K562 (cell line): ENCODE data around the gene MED16. TPM values are rescaled to one million over a fixed set of nuclear protein-coding genes. Genes with fewer than 3 reads are reported as not detected.

Experiments used
- CXXC5 ChIP-seq: fragments of 250-450 bp; sonication (Bioruptor Pico); IDR thresholded peaks from 2 replicates; pipeline ENCODE4 v1.8.0; 2022; ENCODE audit warnings: inconsistent platforms, mild to moderate bottlenecking, moderate library complexity
- DIDO1 ChIP-seq: fragments of 450-650 bp; IDR thresholded peaks from 2 replicates; pipeline ENCODE4 v1.6.1; 2016; ENCODE audit warnings: low read depth, missing biosample characterization, missing genetic modification characterization
- ELF1 ChIP-seq: fragments of 200-800 bp; sonication (Bioruptor generic); IDR thresholded peaks from 2 replicates; pipeline ENCODE4 v1.6.1; 2016; ENCODE audit warnings: missing genetic modification characterization, missing compliant biosample characterization
- FOXA3 ChIP-seq, 2 experiments: fragments of 450-650 bp in 1 of 2; sonication (generic) in 1 of 2; formaldehyde crosslinking; IDR thresholded peaks in 1 of 2; conservative IDR thresholded peaks in 1 of 2; 2 replicates each; pipeline versions ENCODE4 v1.4.0 to v1.8.0; 2020 to 2022; ENCODE audit warnings: mild to moderate bottlenecking in 2 of 2, missing genetic modification reagents in 1 of 2
- HMGN3 ChIP-seq: IDR thresholded peaks from 2 replicates; pipeline ENCODE4 v1.6.1; 2011; ENCODE audit warnings: borderline replicate concordance, low read depth, mild to moderate bottlenecking, mixed read lengths, low read length; ENCODE audit not compliant: insufficient read length; ENCODE audit errors: extremely low read depth
- ID3 ChIP-seq, 2 experiments: fragments of 250-450 bp in 1 of 2; fragments of 450-650 bp in 1 of 2; sonication (Bioruptor Pico) in 1 of 2; IDR thresholded peaks; 2 replicates each; pipeline versions ENCODE4 v1.6.1 to v1.8.0; 2016 to 2021; ENCODE audit warnings: mild to moderate bottlenecking in 2 of 2, moderate library complexity in 2 of 2, missing compliant biosample characterization in 1 of 2, missing genetic modification characterization in 1 of 2
- MAFF ChIP-seq: IDR thresholded peaks from 2 replicates; pipeline ENCODE4 v1.6.1; 2012; ENCODE audit warnings: low read length, improper control_type of control experiment
- MTA3 ChIP-seq: fragments of 450-650 bp; formaldehyde crosslinking; IDR thresholded peaks from 2 replicates; pipeline ENCODE4 v1.6.1; 2017; ENCODE audit warnings: mild to moderate bottlenecking, borderline replicate concordance
- NCOA1 ChIP-seq: fragments of 450-650 bp; IDR thresholded peaks from 2 replicates; pipeline ENCODE4 v1.6.1; 2016; ENCODE audit warnings: low read depth
- OTX1 ChIP-seq: fragments of 450-650 bp; formaldehyde crosslinking; IDR thresholded peaks from 2 replicates; pipeline ENCODE4 v1.4.0; 2022; ENCODE audit warnings: mild to moderate bottlenecking
- POLR2AphosphoS5 ChIP-seq: IDR thresholded peaks from 2 replicates; pipeline ENCODE4 v1.6.1; 2011; ENCODE audit warnings: mild to moderate bottlenecking, low read depth, low read length, moderate library complexity; ENCODE audit not compliant: control insufficient read depth, insufficient read depth
- USF1 ChIP-seq: sonication (generic); formaldehyde crosslinking; IDR thresholded peaks from 2 replicates; pipeline ENCODE4 v1.9.0; 2022; ENCODE audit warnings: mild to moderate bottlenecking, missing genetic modification reagents
- ZNF124 ChIP-seq: sonication (generic); formaldehyde crosslinking; IDR thresholded peaks from 2 replicates; pipeline ENCODE4 v1.8.1; 2022; ENCODE audit warnings: missing genetic modification reagents
- ZNF384 ChIP-seq: IDR thresholded peaks from 2 replicates; pipeline ENCODE4 v1.6.1; 2012; ENCODE audit warnings: low read depth, low read length, improper control_type of control experiment
- ZNF57 ChIP-seq: fragments of 450-650 bp; formaldehyde crosslinking; IDR thresholded peaks from 2 replicates; pipeline ENCODE4 v1.4.0; 2020; ENCODE audit warnings: mild to moderate bottlenecking, moderate library complexity
- polyA plus RNA-seq, 8 experiments: library from polyadenylated mRNA; depleted of rRNA in 4 of 8; stranded (reverse) in 5 of 8; unstranded in 3 of 8; fragments of >200 nt; fragmentation: Nextera tagmentation in 2 of 8; fragmentation: Illumina TruSeq in 1 of 8; extraction: Ambion mirVana in 2 of 8; extraction: Trizol in 1 of 8; gene quantifications; 2 replicates each; pipeline versions ENCODE4 v1.2.1 to v1.2.3, GENCODE V29; 2011 to 2014; ENCODE audit warnings: inconsistent platforms in 1 of 8, missing spikeins in 1 of 8
- total RNA-seq, 7 experiments: library from RNA; depleted of rRNA in 6 of 7; stranded (reverse); fragments of >200 nt in 6 of 7; fragmentation: Illumina TruSeq in 2 of 7; extraction: Trizol in 2 of 7; gene quantifications; 2 replicates each; pipeline versions ENCODE4 v1.2.1 to v1.2.3, GENCODE V29; 2011 to 2021; ENCODE audit warnings: low replicate concordance in 1 of 7
- TF ChIP-seq, protein P1 (sequence below): sonication (generic); formaldehyde crosslinking; IDR thresholded peaks from 2 replicates; pipeline ENCODE4 v1.9.0; 2022; ENCODE audit warnings: mild to moderate bottlenecking, missing genetic modification reagents
- TF ChIP-seq, protein P2 (sequence below): conservative IDR thresholded peaks from 2 replicates; pipeline ENCODE4 v1.6.1; 2011; ENCODE audit warnings: low read depth, mild to moderate bottlenecking, low read length; ENCODE audit not compliant: control insufficient read depth
- TF ChIP-seq, protein P3 (sequence below): fragments of 450-650 bp; IDR thresholded peaks from 2 replicates; pipeline ENCODE4 v1.6.1; 2014; ENCODE audit warnings: low read depth, mild to moderate bottlenecking, moderate library complexity, borderline replicate concordance
- TF ChIP-seq, protein P4 (sequence below), 2 experiments: fragments of 450-650 bp; conservative IDR thresholded peaks; 2 replicates each; pipeline ENCODE4 v1.6.1; 2017; ENCODE audit warnings: mild to moderate bottlenecking in 2 of 2, moderate library complexity in 2 of 2

Gene MED16
- total and polyA plus RNA-seq, 9 of the 15 experiments (the other 6 are each of a cell fraction or from before 2014, with no cell fraction given): 0.89 to 59.9 (median 8.6) TPM

DNA sequence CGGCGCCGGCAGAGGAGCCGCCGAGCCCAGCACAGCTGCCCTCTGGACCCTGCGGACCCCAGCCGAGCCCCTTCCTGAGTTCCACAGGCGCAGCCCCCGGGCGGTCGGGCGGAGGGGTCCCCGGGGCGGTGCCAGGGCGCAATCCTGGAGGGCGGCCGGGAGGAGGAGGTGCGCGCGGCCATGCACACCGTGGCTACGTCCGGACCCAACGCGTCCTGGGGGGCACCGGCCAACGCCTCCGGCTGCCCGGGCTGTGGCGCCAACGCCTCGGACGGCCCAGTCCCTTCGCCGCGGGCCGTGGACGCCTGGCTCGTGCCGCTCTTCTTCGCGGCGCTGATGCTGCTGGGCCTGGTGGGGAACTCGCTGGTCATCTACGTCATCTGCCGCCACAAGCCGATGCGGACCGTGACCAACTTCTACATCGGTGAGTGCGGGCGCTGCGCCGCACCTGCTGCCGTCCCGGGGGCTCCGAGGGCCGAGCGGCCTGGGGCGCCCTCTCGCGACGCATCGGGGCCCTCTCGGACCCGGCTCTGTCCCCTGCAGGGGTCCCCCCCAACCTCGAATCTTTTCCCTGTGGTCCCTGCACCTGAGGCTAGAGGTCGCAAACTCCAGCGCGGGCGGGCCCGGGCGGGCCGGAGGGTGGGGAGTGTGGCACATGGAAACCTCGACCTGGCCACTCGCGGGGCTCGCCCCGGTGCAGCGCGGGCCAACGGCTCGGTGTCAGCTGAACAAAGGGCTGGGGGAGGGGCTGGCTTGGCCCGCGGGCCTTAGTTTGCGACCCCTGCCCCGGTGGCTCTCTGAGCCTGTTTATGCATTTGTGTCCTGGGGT is 24.6 kb upstream of the MED16 start, which contains the start of gene KISS1R (continued):
- TF ChIP-seq ID3 (CRISPR knock-in tag; IDR thresholded peaks at IDR 0.05) (no peak), ID3 (tag; IDR thresholded peaks at IDR 0.05) (peak; percentile 93), ZNF124 (0 out of 2 replicates have a peak, but pooled peaks have one; percentile 36), USF1 (CRISPR knock-in tag) (no peak; the same call in 1 of the 2 replicates), NCOA1 (0 out of 2 replicates have a peak, but pooled peaks have one; percentile 12), FOXA3 (CRISPR knock-in tag; conservative IDR thresholded peaks at IDR 0.05 in 1 of 2, IDR thresholded peaks at IDR 0.05 in 1 of 2) (no peak), ZNF384 (no peak), CXXC5 (CRISPR knock-in tag) (peak; percentile 93), DIDO1 (tag) (no peak), ELF1 (tag) (no peak), OTX1 (CRISPR knock-in tag) (no peak), HMGN3 (peak; percentile 78), MTA3 (peak; percentile 91), ZNF57 (CRISPR knock-in tag) (no peak), POLR2AphosphoS5 (no peak), MAFF (no peak)
- TF ChIP-seq, protein P1, sequence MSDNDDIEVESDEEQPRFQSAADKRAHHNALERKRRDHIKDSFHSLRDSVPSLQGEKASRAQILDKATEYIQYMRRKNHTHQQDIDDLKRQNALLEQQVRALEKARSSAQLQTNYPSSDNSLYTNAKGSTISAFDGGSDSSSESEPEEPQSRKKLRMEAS (CRISPR knock-in tag): peak; percentile 80
- TF ChIP-seq, protein P2, sequence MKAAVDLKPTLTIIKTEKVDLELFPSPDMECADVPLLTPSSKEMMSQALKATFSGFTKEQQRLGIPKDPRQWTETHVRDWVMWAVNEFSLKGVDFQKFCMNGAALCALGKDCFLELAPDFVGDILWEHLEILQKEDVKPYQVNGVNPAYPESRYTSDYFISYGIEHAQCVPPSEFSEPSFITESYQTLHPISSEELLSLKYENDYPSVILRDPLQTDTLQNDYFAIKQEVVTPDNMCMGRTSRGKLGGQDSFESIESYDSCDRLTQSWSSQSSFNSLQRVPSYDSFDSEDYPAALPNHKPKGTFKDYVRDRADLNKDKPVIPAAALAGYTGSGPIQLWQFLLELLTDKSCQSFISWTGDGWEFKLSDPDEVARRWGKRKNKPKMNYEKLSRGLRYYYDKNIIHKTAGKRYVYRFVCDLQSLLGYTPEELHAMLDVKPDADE: peak; percentile 14; the same call in 1 of the 2 replicates
- TF ChIP-seq, protein P3, sequence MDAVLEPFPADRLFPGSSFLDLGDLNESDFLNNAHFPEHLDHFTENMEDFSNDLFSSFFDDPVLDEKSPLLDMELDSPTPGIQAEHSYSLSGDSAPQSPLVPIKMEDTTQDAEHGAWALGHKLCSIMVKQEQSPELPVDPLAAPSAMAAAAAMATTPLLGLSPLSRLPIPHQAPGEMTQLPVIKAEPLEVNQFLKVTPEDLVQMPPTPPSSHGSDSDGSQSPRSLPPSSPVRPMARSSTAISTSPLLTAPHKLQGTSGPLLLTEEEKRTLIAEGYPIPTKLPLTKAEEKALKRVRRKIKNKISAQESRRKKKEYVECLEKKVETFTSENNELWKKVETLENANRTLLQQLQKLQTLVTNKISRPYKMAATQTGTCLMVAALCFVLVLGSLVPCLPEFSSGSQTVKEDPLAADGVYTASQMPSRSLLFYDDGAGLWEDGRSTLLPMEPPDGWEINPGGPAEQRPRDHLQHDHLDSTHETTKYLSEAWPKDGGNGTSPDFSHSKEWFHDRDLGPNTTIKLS: peak; percentile 53; the same call in 1 of the 2 replicates
- TF ChIP-seq, protein P4, sequence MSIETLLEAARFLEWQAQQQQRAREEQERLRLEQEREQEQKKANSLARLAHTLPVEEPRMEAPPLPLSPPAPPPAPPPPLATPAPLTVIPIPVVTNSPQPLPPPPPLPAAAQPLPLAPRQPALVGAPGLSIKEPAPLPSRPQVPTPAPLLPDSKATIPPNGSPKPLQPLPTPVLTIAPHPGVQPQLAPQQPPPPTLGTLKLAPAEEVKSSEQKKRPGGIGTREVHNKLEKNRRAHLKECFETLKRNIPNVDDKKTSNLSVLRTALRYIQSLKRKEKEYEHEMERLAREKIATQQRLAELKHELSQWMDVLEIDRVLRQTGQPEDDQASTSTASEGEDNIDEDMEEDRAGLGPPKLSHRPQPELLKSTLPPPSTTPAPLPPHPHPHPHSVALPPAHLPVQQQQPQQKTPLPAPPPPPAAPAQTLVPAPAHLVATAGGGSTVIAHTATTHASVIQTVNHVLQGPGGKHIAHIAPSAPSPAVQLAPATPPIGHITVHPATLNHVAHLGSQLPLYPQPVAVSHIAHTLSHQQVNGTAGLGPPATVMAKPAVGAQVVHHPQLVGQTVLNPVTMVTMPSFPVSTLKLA (conservative IDR thresholded peaks at IDR 0.05): peak; percentile 55 to 58; a peak in 3 of 4 replicates
